Measurements from ENCODE around the gene QSOX2.

Gene QSOX2

GRCh38 chr9:136200424-136200823 lies 45.2 kb downstream of the QSOX2 start:
- no peak for TF ChIP-seq CTCF (IDR thresholded peaks at IDR 0.05; ENCODE audit: low read depth, low read length, missing control alignments)
- H3K4me3 ChIP-seq (ENCODE audit: low read depth, low read length) = no peak overlapping the region
- in situ Hi-C loops (cut with HindIII; ENCODE audit: low sequenced_read_pairs) = no loop called here
- DNase-seq (ENCODE audit: low read depth) = no peak

DNA sequence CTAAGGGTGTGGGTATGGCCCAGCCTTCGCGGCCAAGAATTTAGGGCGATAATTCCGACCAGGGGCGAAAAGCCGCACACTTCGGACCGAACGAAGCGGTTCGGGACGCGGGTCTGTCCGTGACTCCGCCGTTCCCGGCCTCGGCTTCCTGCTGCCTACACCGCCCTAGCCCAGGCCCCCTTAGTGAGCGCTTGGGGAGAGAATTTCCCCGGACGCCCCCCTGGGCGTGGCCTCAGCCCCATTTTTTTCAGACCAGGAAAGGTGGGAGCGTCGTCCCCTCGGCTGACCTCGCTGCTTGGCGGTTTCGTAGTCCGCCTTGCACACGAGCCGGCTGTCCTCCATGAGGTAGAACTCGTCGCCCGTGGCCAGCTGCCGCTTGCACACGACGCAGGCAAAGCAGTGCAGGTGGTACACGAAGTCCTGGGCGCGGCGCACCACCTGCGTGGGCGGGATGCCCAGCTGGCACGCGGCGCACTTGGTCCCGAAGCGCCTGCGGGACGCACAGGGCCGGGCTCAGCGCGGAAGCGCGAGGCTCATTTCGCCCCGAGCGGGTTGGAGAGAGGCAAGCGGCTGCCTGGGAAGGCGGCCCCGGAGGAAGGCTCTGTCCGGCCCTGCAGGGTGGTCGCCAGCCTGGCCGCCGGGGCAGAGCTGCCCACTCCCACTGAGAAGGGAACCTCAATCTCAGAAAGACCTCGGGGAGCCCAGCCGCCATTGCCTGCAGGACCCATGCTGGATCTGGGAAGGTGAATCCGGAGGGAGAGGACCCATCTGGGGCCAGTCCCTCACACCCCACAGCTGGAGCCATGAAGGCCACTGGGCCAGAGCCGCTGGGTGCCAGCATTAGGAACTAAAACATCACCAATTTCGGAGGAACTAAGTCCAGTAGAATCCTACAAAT lies 46.0 kb downstream of the QSOX2 start:
- in situ Hi-C loops (cut with HindIII; ENCODE audit: low sequenced_read_pairs) = no loop called here
- no peak overlapping the region for H3K4me3 ChIP-seq (ENCODE audit: low read depth, low read length)
- TF ChIP-seq CTCF (IDR thresholded peaks at IDR 0.05; ENCODE audit: low read depth, low read length, missing control alignments) = no peak
- no peak for DNase-seq (ENCODE audit: low read depth)

DNA sequence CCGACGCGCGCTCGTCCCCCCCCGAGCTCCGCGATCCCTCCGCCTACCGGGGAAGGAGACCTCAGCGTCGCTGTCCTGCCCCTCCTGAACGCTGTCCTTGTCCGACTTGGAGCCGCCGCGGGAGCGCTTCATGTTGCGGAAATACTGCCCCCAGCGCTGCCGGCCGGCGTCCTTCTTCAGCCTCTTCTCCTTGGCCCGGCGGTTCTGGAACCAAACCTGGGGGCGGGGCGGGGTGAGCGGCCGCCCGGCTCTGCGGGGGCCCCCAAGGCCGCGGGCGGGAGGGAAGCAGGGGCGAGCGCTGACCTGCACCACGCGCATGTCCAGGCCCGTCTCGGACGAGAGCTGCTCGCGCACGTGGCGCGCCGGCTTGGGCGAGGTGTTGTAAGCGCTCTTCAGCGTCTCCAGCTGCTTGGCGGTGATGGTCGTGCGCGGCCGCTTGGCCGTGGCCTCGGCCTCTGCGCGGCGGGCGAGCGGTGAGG lies 47.0 kb downstream of the QSOX2 start:
- no peak overlapping the region for H3K4me3 ChIP-seq (ENCODE audit: low read depth, low read length)

DNA sequence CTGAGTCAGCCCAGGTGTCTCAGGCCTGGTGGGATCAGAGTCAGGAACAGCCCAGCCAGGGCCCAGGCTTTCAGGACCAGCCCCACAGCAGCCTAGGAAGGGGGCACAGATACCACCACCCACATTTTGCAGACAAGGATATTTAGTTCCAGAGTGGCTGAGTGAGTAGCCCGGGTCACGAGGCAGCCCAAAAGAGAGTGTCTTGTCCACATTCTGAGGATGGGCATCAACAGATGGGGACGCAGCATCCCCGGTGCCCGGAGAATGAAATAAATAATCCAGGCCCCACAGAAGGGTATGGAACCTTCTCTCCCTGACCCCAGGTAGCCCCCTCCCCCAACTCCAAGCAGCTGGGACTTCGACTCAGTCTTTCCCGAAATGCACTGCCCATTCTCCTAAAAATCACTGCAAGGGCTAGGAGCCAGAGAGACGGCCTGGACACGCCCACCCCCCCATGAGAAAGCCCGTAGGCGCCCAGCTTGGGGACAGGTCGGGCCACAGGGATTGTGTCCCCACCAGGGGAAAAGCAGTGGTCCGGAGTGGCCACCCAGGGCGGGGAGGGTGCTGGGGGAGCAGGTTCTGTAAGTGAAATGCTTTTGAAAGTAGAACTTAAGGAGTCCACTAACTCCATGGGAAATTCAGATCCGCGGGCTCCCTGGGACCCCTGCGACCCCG lies 47.5 kb downstream of the QSOX2 start:
- in situ Hi-C loops (cut with HindIII; ENCODE audit: low sequenced_read_pairs) = no loop called here
- no peak overlapping the region for H3K4me3 ChIP-seq (ENCODE audit: low read depth, low read length)
- no peak for TF ChIP-seq CTCF (IDR thresholded peaks at IDR 0.05; ENCODE audit: low read depth, low read length, missing control alignments)
- DNase-seq (ENCODE audit: low read depth) = no peak

More for the DNA sequence above, 47.0 kb downstream of the QSOX2 start:
- no peak for DNase-seq (ENCODE audit: low read depth)
- in situ Hi-C loops (cut with HindIII; ENCODE audit: low sequenced_read_pairs) = no loop called here
- no peak for TF ChIP-seq CTCF (IDR thresholded peaks at IDR 0.05; ENCODE audit: low read depth, low read length, missing control alignments)

DNA sequence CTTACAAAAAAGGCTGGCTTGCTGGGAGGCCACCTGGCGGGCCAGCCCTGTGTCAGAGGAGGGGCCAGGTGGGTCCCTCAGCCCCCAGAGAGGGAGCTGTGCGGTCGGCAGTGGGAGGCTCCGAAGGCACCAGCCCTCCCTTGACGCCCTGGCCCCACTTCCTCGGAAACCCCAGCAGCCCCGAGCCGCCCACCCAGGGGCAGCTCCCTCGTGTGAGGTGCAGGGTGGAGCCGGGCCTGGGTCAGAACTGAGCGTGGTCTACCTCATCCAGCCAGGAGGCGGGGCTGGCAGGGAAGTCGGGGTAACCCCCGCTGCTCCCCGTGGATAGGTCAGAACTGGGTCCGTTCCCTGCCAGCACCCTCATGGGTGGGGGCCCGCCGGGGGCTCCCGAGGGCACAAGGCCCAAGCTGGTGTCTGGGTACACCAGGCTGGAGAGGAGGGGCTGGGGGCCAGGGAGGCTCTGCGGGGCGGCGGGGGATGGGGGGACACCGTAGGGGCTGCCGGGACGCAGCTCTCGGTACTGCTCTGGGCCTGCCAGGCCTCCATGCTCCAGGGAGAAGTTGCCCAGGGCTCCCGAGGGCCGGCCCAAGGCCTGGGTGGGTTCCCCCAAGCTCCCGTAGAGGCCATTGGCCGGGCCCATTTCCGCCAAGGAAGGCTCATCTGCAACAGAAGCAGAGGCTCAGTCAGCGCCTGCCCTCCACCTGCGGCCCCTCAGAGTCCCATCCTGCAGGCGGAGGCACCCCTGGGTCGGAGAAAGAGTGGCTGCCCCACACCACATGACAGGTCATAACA lies 48.3 kb downstream of the QSOX2 start:
- TF ChIP-seq CTCF (IDR thresholded peaks at IDR 0.05; ENCODE audit: low read depth, low read length, missing control alignments) = no peak
- H3K4me3 ChIP-seq (ENCODE audit: low read depth, low read length) = no peak overlapping the region
- in situ Hi-C loops (cut with HindIII; ENCODE audit: low sequenced_read_pairs) = no loop called here
- no peak for DNase-seq (ENCODE audit: low read depth)

DNA sequence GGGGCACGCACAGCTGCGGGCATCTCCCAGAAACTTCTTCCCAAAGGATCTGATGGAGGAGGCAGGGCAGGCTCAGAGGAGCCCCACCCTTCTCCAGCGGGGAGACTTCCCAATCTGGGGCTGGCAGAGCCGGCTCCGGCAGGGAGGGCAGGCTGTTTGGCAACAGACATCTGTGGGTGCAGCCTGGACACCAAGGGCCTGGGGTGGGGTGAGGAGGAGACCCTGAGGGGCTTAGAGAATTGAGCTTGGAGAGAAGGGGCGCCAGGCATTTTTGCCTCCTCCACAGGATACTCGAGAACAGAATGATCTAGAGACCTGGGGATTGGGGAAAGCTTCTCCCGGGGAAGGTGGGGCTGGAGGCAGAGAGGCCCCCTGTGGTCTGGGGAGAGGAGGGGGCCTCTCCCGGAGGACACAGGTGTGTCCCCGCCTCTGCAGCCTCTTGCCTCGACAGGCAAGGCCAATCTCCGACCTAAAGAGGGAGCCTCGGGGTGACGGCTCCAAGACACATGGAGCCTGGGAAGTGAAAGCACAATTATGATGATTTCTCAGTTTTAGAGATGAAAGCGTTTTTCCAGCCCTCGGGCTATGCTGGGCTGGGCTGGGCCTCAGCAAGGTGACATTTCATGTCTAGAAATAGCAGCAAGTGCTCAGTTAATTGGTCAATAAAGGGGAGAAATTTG lies 49.1 kb downstream of the QSOX2 start:
- TF ChIP-seq CTCF (IDR thresholded peaks at IDR 0.05; ENCODE audit: low read depth, low read length, missing control alignments) = no peak
- no peak for DNase-seq (ENCODE audit: low read depth)
- H3K4me3 ChIP-seq (ENCODE audit: low read depth, low read length) = no peak overlapping the region
- in situ Hi-C loops (cut with HindIII; ENCODE audit: low sequenced_read_pairs) = no loop called here
